ENCODE results near the gene CTBP1. TPM values are rescaled to one million over a fixed set of nuclear protein-coding genes. Genes with fewer than 3 reads are reported as not detected.

CTBP1 gene
- polyA plus RNA-seq, 3 donors: 21.3 to 226 (median 42.1) TPM

GRCh38 chr4:1167244-1167949 is 81.5 kb downstream of the CTBP1 start:
- Histone ChIP-seq H3K27me3 (ENCODE audit: control insufficient read depth in 2 of 2, insufficient read depth in 2 of 2, low read length in 2 of 2) (peaks cover 16 to 46% of the 10 kb centered on the region in 2 donors), H3K27ac (ENCODE audit: low read depth in 1 of 2, low read length in 2 of 2) (peak overlapping the region in 1 of 2 donors; percentile 75), H3K4me3 (replicated peaks in 1 of 3; ENCODE audit: low read depth in 2 of 3, low read length in 3 of 3) (peak overlapping the region; percentile 69 to 89 (median 86)), H3K36me3 (replicated peaks in 1 of 2; ENCODE audit: control insufficient read depth in 1 of 2, insufficient read depth in 2 of 2, low read length in 2 of 2) (no peaks in the 10 kb centered on the region), H3K9ac (ENCODE audit: insufficient read depth, low read length, poor library complexity, severe bottlenecking) (peak overlapping the region; percentile 81), H3K4me1 (ENCODE audit: control insufficient read depth in 1 of 2, insufficient read depth in 2 of 2, low read length in 2 of 2) (peaks cover 45 to 60% of the 10 kb centered on the region in 2 donors), H4K20me1 (ENCODE audit: insufficient read depth, low read length) (no peaks in the 10 kb centered on the region), H2AFZ (ENCODE audit: insufficient read depth, low read depth, low read length, poor library complexity, severe bottlenecking) (peak overlapping the region; percentile 99), H3K9me3 (replicated peaks in 1 of 2; ENCODE audit: control insufficient read depth in 1 of 2, insufficient read depth in 1 of 2, low read length in 2 of 2) (peaks cover 0 to 14% of the 10 kb centered on the region in 2 donors), H3K4me2 (replicated peaks; ENCODE audit: extremely low read depth, low read length, poor library complexity, severe bottlenecking) (peak overlapping the region; percentile 93), H3K79me2 (ENCODE audit: insufficient read depth, low read length) (no peaks in the 10 kb centered on the region)
- Mint-ChIP-seq H3K27ac (peak overlapping the region in 6 of 7 donors; percentile 54 to 86 (median 68)), H3K36me3 (peaks cover 6 to 10% of the 10 kb centered on the region in 2 donors), H3K9me3 (peaks cover 3 to 19% (median 7%) of the 10 kb centered on the region in 7 donors), H3K27me3 (ENCODE audit: low read depth in 3 of 3) (peaks cover 30 to 48% (median 47%) of the 10 kb centered on the region in 3 donors), H3K4me1 (peaks cover 44% of the 10 kb centered on the region), H3K4me3 (peak overlapping the region; percentile 84 to 87)
- peak; percentile 98 for TF ChIP-seq CTCF (IDR thresholded peaks at IDR 0.05)
- 3% methylated on average over 49 of the region's 51 CpGs for WGBS (ENCODE audit: insufficient coverage)
- intact Hi-C loops (cut with micrococcal nuclease): loop anchor here (2.0 to 10.0 kb wide), 5 partner anchors 35 to 99 kb away; partner anchors contain the start of gene CTBP1 (in 1 of the 2)
- peak; percentile 89 to 94 (median 93) for DNase-seq

GRCh38 chr4:1166509-1167243 is 82.3 kb downstream of the CTBP1 start:
- Mint-ChIP-seq H3K4me3 (peak overlapping the region; percentile 84 to 87), H3K27me3 (ENCODE audit: low read depth in 3 of 3) (peaks cover 24 to 41% (median 39%) of the 10 kb centered on the region in 3 donors), H3K4me1 (peaks cover 47% of the 10 kb centered on the region), H3K27ac (peak overlapping the region in 5 of 7 donors; percentile 40 to 86 (median 65)), H3K9me3 (peaks cover 3 to 18% (median 7%) of the 10 kb centered on the region in 7 donors), H3K36me3 (peaks cover 6 to 10% of the 10 kb centered on the region in 2 donors)
- WGBS (ENCODE audit: insufficient coverage): 64% methylated on average over 16 of the region's 24 CpGs
- Histone ChIP-seq H3K9me3 (replicated peaks in 1 of 2; ENCODE audit: control insufficient read depth in 1 of 2, insufficient read depth in 1 of 2, low read length in 2 of 2) (peaks cover 0 to 9% of the 10 kb centered on the region in 2 donors), H3K4me3 (replicated peaks in 1 of 3; ENCODE audit: low read depth in 2 of 3, low read length in 3 of 3) (peak overlapping the region in 2 of 3 experiments; percentile 69 to 89), H3K27me3 (ENCODE audit: control insufficient read depth in 2 of 2, insufficient read depth in 2 of 2, low read length in 2 of 2) (peaks cover 8 to 39% of the 10 kb centered on the region in 2 donors), H2AFZ (ENCODE audit: insufficient read depth, low read depth, low read length, poor library complexity, severe bottlenecking) (peak overlapping the region; percentile 99), H3K4me2 (replicated peaks; ENCODE audit: extremely low read depth, low read length, poor library complexity, severe bottlenecking) (peak overlapping the region; percentile 93), H3K36me3 (replicated peaks in 1 of 2; ENCODE audit: control insufficient read depth in 1 of 2, insufficient read depth in 2 of 2, low read length in 2 of 2) (no peaks in the 10 kb centered on the region), H3K27ac (ENCODE audit: low read depth in 1 of 2, low read length in 2 of 2) (no peak overlapping the region), H3K79me2 (ENCODE audit: insufficient read depth, low read length) (no peaks in the 10 kb centered on the region), H3K9ac (ENCODE audit: insufficient read depth, low read length, poor library complexity, severe bottlenecking) (peak overlapping the region; percentile 81), H3K4me1 (ENCODE audit: control insufficient read depth in 1 of 2, insufficient read depth in 2 of 2, low read length in 2 of 2) (peaks cover 40 to 58% of the 10 kb centered on the region in 2 donors), H4K20me1 (ENCODE audit: insufficient read depth, low read length) (no peaks in the 10 kb centered on the region)
- DNase-seq: no peak
- intact Hi-C loops (cut with micrococcal nuclease): loop anchor here (2.0 to 10.0 kb wide), 5 partner anchors 36 to 100 kb away; partner anchors contain the start of gene CTBP1 (in 1 of the 2)
- TF ChIP-seq CTCF (IDR thresholded peaks at IDR 0.05): no peak
